ENCODE results near the gene CD247.

DNA sequence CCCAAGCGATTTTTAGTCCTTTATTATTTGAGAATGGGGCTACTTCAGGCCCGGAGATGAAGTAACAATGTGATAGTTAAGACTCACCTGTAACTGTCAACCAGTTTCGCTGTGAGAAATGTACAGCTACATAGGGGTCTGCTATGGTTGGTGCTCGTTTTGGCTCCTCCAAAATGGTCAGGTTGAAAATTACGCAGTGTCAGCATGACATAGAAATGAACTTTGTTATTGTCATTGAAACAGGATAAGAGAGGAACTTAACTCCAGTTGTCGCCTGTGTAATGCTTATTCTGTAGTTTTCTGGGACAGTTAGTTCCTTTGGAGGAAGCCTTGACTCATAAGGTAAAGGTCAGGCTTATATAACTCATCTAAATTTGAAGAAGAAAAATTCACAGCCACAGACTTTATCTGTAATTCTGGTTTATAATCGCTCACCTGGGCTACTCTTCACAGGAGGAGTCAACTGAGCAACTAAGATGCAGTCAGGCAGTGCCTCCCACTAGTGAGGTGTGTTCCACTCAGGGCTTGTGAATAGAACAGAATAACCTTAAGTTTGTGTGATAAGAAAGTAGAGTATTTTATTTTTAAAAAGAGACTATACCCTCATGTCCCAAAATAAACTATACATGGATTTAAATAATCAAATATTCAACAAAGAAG lies 130.9 kb downstream of the CD247 start:
- no peak for TF ChIP-seq ZSCAN29 (IDR thresholded peaks at IDR 0.05)
- TF ChIP-seq POLR2A (IDR thresholded peaks at IDR 0.05; ENCODE audit: low read depth, low read length), result no peak
- TF ChIP-seq, protein P1, sequence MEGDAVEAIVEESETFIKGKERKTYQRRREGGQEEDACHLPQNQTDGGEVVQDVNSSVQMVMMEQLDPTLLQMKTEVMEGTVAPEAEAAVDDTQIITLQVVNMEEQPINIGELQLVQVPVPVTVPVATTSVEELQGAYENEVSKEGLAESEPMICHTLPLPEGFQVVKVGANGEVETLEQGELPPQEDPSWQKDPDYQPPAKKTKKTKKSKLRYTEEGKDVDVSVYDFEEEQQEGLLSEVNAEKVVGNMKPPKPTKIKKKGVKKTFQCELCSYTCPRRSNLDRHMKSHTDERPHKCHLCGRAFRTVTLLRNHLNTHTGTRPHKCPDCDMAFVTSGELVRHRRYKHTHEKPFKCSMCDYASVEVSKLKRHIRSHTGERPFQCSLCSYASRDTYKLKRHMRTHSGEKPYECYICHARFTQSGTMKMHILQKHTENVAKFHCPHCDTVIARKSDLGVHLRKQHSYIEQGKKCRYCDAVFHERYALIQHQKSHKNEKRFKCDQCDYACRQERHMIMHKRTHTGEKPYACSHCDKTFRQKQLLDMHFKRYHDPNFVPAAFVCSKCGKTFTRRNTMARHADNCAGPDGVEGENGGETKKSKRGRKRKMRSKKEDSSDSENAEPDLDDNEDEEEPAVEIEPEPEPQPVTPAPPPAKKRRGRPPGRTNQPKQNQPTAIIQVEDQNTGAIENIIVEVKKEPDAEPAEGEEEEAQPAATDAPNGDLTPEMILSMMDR (IDR thresholded peaks at IDR 0.05 in 2 of 3, conservative IDR thresholded peaks at IDR 0.05 in 1 of 3; ENCODE audit: control insufficient read depth in 2 of 3, extremely low read depth in 1 of 3, insufficient read depth in 1 of 3, low read depth in 3 of 3, low read length in 3 of 3), result no peak
- no peak for TF ChIP-seq RAD21 (IDR thresholded peaks at IDR 0.05; ENCODE audit: insufficient read depth, low read depth, low read length)
- TF ChIP-seq SREBF1 (IDR thresholded peaks at IDR 0.05; ENCODE audit: low read length), result no peak
- TF ChIP-seq EZH2 (IDR thresholded peaks at IDR 0.05; ENCODE audit: borderline replicate concordance, control insufficient read depth, low read depth, low read length), result no peak
- no peak for TF ChIP-seq STAT1 (conservative IDR thresholded peaks at IDR 0.05)
- TF ChIP-seq, protein P2, sequence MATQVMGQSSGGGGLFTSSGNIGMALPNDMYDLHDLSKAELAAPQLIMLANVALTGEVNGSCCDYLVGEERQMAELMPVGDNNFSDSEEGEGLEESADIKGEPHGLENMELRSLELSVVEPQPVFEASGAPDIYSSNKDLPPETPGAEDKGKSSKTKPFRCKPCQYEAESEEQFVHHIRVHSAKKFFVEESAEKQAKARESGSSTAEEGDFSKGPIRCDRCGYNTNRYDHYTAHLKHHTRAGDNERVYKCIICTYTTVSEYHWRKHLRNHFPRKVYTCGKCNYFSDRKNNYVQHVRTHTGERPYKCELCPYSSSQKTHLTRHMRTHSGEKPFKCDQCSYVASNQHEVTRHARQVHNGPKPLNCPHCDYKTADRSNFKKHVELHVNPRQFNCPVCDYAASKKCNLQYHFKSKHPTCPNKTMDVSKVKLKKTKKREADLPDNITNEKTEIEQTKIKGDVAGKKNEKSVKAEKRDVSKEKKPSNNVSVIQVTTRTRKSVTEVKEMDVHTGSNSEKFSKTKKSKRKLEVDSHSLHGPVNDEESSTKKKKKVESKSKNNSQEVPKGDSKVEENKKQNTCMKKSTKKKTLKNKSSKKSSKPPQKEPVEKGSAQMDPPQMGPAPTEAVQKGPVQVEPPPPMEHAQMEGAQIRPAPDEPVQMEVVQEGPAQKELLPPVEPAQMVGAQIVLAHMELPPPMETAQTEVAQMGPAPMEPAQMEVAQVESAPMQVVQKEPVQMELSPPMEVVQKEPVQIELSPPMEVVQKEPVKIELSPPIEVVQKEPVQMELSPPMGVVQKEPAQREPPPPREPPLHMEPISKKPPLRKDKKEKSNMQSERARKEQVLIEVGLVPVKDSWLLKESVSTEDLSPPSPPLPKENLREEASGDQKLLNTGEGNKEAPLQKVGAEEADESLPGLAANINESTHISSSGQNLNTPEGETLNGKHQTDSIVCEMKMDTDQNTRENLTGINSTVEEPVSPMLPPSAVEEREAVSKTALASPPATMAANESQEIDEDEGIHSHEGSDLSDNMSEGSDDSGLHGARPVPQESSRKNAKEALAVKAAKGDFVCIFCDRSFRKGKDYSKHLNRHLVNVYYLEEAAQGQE (IDR thresholded peaks at IDR 0.05; ENCODE audit: low read depth, low read length), result no peak
- no peak for TF ChIP-seq ZNF384 (IDR thresholded peaks at IDR 0.05; ENCODE audit: borderline replicate concordance, low read depth, low read length)
- no peak for TF ChIP-seq KDM1A (IDR thresholded peaks at IDR 0.05; ENCODE audit: borderline replicate concordance)
